NCI-H446 (cell line): ENCODE data around the gene POU5F1.
"Not testable (repeated sequence)": the region's sequence is repeated elsewhere in the genome, so short reads cannot be mapped to it uniquely, and the experiment has no call there.

Source experiments
- DNase-seq, 2 experiments: peaks; one replicate each; lab custom pipeline; 2025; lab: John Stamatoyannopoulos, UW

POU5F1 gene

DNA sequence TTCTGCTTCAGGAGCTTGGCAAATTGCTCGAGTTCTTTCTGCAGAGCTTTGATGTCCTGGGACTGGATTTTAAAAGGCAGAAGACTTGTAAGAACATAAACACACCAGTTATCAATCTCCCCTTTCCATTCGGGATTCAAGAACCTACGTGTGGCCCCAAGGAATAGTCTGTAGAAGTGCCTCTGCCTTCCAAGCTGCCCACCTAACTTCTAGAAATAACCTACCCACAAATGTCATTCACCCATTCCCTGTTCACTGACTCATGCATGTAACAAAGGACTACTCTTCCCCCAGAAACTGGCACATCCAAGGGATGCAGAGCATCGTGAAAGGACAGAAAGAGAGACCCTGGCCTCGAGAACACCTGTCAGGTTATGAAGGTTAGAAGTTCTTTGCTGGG lies 4.5 kb downstream of the POU5F1 start:
- DNase-seq = no peak

DNA sequence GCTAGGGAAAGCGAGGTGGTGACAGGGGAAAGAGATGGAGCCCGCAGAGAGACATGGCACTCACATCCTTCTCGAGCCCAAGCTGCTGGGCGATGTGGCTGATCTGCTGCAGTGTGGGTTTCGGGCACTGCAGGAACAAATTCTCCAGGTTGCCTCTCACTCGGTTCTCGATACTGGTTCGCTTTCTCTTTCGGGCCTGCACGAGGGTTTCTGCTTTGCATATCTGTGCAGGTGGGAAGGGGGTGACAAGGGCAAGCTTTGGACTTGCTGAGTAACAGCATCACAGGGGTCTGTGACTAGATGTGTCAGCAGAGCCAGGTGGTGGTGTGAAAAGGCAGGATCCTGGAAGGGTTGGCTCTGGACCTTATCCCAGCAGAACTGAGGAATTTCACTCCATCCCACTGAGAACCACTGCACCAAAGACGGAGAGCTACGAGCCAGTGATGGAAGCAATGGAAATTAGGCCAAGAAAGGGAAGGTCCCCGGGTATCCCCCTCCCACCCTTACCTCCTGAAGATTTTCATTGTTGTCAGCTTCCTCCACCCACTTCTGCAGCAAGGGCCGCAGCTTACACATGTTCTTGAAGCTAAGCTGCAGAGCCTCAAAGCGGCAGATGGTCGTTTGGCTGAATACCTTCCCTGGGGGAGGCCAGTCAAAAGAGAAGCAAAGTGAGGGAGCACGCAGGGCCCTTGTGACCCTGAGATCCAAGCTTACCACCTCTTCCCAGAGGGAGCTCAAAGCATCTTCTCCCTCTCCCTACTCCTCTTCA lies 5.2 kb downstream of the POU5F1 start:
- not testable (repeated sequence) for DNase-seq

DNA sequence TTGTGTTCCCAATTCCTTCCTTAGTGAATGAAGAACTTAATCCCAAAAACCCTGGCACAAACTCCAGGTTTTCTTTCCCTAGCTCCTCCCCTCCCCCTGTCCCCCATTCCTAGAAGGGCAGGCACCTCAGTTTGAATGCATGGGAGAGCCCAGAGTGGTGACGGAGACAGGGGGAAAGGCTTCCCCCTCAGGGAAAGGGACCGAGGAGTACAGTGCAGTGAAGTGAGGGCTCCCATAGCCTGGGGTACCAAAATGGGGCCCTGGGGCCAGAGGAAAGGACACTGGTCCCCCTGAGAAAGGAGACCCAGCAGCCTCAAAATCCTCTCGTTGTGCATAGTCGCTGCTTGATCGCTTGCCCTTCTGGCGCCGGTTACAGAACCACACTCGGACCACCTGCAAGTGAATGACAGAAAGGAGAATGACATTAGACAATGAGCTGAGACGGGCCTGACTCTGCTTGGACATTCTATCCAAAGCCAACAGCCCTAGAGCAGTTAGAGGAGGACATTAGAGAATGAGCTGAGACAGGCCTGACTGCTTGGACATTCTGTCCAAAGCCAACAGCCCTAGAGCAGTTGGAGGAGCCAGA lies 5.9 kb downstream of the POU5F1 start:
- not testable (repeated sequence) for DNase-seq

DNA sequence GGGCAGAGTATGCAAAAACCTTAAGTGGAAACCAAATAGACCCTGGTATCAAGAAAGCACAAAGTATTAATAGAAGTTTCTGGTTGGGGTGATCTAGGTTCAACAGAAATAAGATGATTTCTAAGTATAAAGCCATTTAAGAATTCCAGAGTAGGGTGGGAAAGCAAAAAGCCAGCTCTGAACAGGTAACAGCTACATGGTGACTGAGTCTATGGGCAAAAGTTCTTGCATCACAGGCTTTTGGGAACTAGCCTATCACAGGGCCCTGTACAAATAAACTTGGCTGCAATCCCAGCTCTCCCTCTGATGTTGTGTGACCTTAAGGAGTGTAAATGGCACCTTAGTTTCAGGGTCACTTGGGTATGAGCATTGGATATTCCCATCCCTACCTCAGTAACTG lies 6.6 kb downstream of the POU5F1 start:
- DNase-seq = no peak

DNA sequence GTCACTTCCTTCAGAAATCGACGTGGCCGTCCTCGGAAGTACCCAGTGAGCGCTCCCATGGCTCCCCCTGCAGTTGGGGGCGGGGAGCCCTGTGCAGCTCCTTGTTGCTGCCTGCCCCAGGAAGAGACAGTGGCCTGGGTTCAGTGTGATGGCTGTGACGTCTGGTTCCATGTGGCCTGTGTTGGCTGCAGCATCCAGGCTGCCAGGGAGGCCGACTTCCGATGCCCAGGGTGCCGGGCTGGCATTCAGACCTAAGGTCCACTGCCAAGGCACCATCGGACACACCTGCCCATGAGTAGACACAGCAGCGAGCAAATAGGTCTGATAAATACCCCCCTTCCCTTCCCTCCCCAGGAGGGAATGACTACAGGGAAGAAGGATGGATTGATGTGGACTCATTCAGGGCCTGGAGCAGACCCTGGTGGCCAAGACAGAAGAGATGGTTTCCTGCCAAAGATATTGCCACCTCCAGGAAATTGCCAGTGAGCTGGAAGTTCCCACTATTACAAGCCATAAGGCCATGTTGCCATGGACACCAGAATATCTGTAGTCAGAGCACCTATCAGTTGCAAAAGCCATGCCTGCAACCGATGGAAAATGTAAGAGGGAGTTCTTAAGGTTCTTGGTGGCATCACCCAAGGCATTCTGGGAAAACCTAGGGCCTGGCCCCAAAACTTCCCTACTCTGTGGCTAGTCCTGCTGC lies 7.9 kb downstream of the POU5F1 start:
- DNase-seq = no peak

DNA sequence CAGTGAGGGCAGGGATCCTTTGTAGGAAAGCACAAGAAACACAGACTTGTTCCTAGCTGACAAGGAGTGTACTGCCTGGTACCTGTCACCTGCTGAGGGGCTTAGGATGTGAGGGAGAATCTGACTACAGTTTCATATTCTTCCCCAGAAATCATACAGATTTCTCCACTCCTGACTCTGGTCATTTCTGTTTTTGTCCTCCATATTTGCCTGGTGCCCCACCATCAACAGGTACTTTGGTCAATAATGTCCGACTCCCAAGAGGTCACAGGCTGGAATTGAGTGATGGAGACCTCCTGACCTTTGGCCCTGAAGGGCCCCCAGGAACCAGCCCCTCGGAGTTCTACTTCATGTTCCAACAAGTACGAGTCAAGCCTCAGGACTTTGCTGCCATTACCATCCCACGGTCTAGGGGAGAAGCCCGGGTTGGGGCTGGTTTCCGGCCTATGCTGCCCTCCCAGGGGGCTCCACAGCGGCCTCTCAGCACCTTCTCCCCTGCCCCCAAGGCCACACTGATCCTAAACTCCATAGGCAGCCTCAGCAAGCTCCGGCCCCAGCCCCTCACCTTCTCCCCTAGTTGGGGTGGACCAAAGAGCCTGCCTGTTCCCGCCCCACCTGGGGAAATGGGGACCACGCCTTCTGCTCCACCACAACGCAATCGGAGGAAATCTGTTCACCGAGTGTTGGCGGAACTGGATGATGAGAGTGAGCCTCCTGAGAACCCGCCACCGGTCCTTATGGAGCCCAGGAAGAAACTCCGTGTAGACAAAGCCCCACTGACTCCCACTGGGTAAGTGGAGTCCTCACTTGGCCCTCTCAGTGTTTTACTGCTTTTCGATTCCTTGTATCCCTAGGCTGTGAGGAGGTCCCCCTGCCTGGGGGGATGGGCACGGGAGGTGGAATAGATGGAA lies 9.0 kb downstream of the POU5F1 start:
- no peak for DNase-seq

DNA sequence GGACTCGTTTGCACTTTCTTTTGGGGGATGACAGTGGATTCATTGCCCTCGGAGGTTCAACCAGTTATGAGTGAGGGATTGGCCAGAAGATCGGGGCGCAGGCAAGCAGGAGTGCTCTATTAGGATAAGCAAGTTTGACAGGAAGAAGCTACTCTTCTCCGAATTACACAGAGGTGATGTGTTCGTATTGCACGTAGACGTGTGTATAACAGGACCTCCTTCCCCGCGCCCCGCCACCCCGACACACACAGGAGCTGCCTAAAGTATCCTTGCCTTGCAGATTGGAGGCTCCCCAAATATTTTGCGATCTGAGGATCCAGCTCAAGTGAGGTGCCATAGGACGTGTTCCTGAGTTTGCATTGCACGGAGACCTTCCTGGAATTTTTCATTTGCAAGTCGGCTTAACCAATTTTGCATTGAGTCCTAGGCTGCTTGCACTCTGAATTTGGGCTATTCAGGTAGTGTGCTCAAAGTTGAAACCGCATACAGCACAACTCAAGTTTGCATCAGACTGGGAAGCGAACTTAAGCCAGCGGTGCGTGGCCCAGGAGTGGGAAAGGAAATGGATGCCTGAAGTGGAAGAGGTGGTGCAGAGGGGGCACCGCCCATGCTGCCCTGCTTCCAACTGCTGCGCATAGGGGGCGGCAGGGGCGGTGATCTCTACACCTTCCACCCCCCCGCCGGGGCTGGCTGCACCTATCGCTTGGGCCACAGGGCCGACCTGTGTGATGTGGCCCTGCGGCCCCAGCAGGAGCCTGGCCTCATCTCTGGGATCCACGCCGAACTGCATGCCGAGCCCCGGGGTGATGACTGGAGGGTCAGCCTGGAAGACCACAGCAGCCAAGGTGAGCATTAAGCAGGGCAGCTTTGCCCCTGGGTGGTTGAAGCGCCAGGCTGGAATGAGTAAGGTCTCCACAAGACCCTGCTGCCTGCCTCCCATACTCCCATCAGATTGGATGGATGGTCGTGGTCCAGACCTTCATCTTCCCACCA lies 11.3 kb downstream of the POU5F1 start:
- DNase-seq = no peak

DNA sequence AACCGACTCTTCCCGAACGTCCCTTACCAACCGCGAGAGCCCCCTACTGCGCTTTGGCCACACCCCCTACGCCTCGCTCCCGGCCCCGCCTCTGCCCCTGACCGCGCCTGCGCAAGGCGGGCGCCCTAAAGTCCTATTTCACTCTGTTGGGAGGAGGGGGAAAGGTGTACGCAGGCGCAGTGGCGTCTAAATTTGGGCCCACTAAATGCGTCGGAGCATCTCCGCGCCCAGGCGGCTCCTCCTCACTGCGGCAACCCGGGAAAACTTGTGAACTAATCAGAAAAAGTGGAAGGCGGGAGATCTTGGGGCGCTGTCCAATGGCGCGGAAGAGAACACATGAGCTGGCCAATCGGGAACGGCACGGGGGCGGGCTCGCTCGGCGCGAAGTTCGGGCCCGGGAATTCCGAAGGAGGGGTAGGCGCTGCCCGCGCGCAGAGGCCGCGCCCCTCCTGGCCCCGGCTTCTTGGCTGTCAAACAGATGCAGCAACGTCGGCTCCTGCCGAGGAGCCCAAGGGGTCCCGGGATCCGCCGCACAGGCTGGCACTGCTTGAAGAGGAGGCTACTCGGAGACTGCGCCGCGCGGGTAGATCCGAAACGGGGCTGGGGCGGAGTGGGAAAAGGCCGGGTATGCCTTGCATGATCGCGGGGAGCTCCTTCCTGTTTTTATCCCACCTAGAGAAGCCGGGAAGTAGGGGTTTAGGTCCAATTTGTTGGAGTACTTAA lies 12.2 kb downstream of the POU5F1 start, which contains the start of gene TCF19:
TSS of gene TCF19 (plus strand) at position 450 of the 723 bp plus-strand sequence. CDS start 881 bp downstream, outside the sequence.
- peak; percentile 99 for DNase-seq

DNA sequence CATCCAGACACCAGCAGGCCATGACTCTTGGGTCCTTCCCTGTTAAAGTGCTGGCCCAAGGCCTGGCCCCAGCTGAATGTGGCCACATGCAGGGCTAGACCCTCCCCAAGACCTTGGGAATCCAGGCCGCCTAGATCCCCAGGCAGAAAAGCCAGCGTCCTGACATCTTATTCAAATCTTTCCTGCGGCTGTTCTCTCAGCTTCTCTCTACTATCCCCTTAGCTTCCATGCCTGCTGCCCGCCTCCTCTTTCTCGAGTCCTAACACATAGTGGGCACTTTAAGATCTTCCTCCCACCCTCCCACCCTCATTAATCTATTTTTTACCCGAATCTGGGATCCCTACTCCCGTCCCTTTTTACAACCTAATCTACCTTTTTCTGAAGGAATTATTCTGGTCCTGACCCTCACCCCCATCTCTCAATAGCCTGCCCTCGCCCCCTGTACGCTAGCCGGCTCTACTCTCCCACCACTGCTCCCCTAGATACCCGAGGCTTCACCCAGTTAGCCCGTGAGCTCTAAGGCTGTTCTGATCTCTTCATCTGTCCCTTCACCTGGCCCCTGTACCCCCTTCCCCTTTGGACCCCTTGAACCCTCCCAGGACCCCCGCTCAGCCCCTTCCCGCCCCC lies 12.9 kb downstream of the POU5F1 start, which contains the start of gene CCHCR1:
TSS of gene CCHCR1 (minus strand) at position 290 of the 627 bp plus-strand sequence. CDS start at position 88, 202 bp downstream.
- no peak for DNase-seq

DNA sequence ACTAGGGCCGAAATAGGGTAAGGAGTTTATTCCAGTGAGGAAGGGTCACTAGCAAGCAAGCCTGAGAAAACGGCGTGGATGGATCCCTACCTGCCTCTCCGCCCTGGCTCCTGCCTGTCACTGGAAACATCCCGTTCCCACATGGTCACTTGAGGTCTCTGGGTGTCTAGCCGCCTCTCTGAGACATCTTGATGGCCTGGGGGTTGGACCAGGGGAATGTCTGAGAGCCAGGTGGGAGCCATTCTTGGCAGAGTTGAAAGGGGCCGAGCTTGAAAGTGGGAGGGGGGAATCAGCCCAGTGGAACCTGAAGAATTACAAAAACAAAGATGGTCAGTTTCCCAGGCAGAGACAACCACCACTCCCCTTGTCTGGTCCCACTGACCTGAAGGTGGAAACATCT lies 13.8 kb downstream of the POU5F1 start:
- no peak for DNase-seq

DNA sequence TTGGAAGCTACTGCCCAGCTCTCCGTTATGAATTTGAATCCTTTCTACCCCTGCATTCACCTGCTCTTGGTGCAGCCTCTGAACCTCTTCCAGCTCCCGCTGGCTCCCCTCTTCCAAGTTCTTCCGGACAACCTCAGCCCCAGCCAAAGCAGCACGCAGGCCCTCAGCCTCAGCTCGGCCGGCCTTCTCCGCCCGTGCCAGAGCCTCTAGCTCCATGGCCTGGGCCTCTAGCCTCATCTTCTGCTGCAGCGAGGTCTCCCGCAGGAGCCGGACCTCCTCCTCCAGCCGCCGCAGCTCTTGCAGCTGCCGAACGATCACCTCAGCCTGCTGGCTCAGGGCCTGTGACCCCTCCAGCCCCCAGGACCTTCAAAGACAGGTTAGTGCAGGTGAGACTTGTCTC lies 16.0 kb downstream of the POU5F1 start:
- DNase-seq = no peak

DNA sequence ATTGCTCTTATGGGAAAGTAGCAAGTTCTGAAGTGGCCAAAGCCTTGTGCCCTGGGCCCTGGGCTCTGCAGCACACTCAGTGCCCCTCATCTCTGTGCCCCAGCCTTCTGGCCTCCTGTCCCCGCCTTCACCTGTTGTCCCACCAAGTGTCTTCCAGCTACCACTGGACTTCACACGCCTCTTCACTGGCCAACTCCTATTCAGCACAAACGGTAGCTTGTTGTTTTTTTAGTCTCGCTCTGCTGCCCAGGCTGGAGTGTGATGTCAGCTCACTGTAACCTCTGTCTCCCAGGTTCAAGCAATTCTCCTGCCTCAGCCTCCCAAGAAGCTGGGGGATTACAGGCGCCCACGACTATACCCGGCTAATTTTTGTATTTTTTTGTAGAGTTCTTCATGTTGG lies 17.7 kb downstream of the POU5F1 start:
- DNase-seq = no peak

DNA sequence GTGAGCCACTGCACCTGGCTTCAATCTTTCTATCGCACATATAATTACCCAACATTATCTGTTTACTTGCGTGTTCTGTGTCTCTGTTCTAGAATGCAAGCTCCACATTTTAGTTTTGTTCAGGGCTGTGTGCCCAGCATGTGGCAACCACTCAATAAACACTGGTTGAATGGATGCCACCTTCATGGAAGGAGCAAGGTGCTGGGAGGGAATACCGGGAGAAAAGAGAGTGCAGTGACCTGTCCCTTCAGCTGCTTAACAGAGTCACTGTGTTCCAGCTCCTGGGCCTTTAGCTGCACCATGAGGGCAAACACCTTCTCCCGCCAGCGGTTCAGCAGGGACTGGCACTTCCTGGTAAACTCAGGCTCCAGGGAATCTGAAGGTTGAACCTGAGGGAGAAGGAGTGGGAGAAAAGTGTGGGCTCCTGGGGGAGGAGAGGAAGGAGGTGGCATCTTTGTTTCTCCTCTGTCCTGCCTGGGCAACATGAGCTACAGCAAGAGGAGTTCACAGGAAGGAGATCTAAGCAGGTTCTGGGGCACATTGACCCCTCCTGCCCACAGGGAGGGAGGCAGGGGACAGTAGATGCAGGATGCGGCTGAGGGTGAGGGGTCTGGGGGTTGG lies 20.5 kb downstream of the POU5F1 start:
- no peak for DNase-seq

DNA sequence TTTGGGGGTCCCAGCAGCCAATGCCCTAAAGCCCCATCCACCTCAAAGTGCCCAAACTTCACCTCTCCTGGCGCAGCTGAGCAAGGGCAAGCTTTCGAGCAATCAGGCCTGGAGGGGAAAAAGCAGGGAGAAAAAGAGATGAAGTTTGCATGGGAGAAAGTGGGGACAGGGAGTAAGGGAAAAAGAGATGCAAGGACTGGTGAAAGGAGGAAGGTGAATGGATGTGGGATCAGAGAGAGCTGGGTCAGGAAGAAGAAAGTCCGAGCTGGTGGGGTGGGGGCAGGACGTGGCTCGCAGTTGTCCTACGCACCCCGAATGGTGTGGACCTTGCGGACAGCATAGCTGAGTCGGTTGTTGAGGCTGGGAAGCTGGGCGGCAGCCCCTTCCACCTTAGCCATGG lies 25.1 kb downstream of the POU5F1 start:
- no peak for DNase-seq

DNA sequence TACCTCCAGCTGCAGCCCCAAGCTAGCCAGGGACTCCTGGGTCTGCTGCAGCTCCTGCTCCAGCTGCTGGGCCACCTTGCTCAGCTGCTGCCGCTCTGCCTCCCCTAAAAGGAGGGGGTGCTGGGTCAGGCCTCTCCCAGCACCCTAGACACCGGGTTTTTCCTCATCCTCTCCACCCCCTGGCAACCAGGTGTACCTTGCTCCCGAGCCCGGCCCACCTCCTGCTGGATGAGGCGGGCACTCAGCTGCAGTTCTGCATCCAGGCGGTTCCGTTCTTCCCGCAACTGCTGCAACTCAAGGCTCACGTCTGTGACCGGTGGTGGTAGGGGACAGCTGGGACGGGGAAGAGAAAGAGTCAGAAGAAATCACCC lies 25.5 kb downstream of the POU5F1 start:
- no peak for DNase-seq

DNA sequence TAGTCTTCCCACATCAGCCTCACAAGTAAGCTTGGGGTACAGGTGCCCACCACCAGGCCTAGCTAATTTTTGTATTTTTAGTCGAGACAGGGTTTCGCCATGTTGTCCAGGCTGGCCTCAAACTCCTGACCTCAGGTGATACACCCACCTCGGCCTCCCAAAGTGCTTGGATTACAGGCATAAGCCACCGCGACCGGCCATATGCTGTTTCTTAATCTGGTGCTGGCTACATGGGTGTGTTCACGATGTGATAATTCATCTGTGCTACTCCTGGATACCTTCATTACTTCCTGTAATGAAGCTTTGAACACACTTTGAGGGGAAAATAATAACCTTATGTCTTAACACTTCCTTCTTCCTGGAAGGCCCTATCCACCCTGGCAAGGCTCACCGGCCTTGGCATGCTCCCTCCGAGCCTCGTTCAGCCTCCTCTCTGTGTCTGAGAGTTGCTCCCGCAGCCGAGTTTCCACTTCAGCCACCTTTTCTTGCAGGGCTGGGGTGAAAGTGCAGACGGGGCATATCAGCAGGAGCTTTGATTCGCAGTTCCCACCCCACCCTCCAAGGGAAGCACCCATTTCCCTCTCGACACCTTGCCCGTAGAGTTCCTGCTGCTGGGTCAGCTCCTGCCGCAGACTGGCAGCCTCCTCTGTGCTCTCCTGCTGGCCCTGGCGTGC lies 26.0 kb downstream of the POU5F1 start:
- DNase-seq = no peak

DNA sequence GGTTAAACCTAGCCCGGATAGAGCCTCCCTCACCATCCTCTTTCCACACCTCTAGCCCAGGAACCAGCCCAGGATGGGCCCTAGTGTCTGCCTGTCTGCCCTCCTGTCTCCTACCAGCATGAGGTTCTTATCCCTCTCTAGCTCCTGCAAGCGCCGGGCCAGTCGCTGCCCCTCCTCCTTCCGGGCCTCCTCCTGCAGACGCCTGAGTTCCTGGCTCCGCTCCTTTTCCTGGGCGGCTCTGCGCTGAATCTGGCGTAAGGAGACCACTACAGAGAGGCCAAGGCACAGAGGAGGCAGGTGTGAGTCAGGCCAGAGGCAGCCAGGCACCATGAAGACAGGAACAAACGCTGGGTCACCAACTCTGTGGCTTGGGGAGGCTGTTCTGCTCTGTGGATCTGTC lies 27.3 kb downstream of the POU5F1 start:
- no peak for DNase-seq

DNA sequence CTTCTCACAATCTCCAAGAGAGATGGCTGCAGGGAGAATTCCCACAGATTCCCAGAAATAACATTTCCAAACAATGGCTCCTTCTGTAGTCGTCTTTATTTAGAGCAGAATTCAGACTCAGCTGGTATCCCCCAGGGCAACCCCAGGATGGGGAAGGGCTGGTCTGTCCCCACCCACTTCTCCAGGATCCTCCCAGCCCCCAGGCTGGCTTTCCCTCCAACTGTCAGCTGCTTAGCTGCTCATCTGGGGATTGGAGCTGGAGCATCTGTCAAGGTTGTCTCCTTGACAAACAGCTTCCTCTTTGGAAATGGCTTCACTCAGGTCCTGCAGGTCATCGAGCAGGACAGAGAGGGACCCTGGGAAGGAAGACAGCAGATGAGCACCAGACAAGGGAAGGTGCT lies 28.1 kb downstream of the POU5F1 start:
- DNase-seq = no peak

DNA sequence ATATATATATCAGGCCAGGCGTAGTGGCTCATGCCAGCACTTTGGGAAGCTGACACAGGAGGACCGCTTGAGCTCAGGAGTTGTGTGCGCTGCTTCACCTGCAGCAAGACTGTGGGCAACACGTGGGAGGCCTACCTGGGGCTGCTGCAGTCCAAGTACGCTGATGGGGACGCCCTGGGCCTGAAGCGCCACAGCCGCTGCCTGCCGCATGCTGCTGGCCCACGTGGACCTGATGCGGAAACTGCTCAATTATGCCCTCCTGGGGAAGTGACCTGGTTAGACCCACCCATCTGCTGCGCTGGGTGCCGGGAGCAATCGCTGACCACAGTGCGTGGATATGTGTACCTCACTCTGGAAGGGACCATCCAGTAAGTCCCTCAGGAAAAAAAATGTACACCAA lies 29.8 kb downstream of the POU5F1 start:
- no peak for DNase-seq
